VCaP (cell line): ENCODE measurements around the gene DHRS1.

Experiments
- H3K27ac ChIP-seq: fragments of 450-650 bp; 2 replicates; pipeline ENCODE4 v1.5.1; 2017
- CTCF ChIP-seq: fragments of 450-650 bp; conservative IDR thresholded peaks from 2 replicates; pipeline ENCODE4 v1.5.1; 2017; ENCODE audit warnings: mild to moderate bottlenecking, moderate library complexity

Gene DHRS1

GRCh38 chr14:24312736-24313507 lies 13.3 kb upstream of the DHRS1 start:
- H3K27ac ChIP-seq = no peak overlapping the region

GRCh38 chr14:24311837-24312615 lies 12.4 kb upstream of the DHRS1 start:
- TF ChIP-seq CTCF = no peak
- H3K27ac ChIP-seq = no peak overlapping the region

More at GRCh38 chr14:24312736-24313507, 13.3 kb upstream of the DHRS1 start:
- TF ChIP-seq CTCF = no peak

GRCh38 chr14:24310646-24311604 lies 11.3 kb upstream of the DHRS1 start, which contains the start of gene LTB4R:
Gene LTB4R, plus strand, starts transcription at chr14:24311502. Its CDS starts 4,150 bp downstream, at chr14:24315652.
- TF ChIP-seq CTCF = no peak
- no peak within 1 kb of the TSS for H3K27ac ChIP-seq

GRCh38 chr14:24310265-24310645 lies 10.7 kb upstream of the DHRS1 start:
- TF ChIP-seq CTCF = no peak
- no peak overlapping the region for H3K27ac ChIP-seq

- TF ChIP-seq CTCF = no peak
- no peak within 1 kb of the TSS for H3K27ac ChIP-seq
These were observed 10.1 kb upstream of the DHRS1 start, which contains the start of gene LTB4R2 for GRCh38 chr14:24309538-24310264. Gene LTB4R2, plus strand, starts transcription at chr14:24310140. Its CDS starts 525 bp downstream, at chr14:24310665.

GRCh38 chr14:24308342-24309124 lies 9.0 kb upstream of the DHRS1 start:
- peak; percentile 29 for TF ChIP-seq CTCF
- H3K27ac ChIP-seq = no peak overlapping the region
